OCI-LY7 (cell line): Measurements from ENCODE around the gene MICB. TPM values are rescaled to one million over a fixed set of nuclear protein-coding genes. Genes with fewer than 3 reads are reported as not detected.

Source experiments
- BruUV-seq: library from RNA; stranded (reverse); fragments of 400-500 nt; replicated peaks from 2 replicates; lab custom pipeline; 2021; lab: Mats Ljungman, UMichigan
- CTCF ChIA-PET: fragments of 300-600 bp; sonication (Branson Sonifier 250); formaldehyde crosslinking; loops from one replicate; lab custom pipeline; 2022; ENCODE audit warnings: antibody characterized with exemption; ENCODE audit not compliant: unreplicated experiment; lab: Charles Lee
- POLR2A ChIA-PET: fragments of 300-600 bp; sonication (Branson Sonifier 250); formaldehyde crosslinking; loops from one replicate; lab custom pipeline; 2022; ENCODE audit warnings: antibody characterized with exemption; lab: Charles Lee
- DNase-seq: peaks from one replicate; pipeline ENCODE4 v3.0.0-alpha.2; 2015; ENCODE audit warnings: low spot score
- H2AFZ ChIP-seq: fragments of 200-600 bp; sonication (generic), shearing (Covaris generic); 2 replicates; pipeline ENCODE4 v1.6.1; 2014; ENCODE audit warnings: mild to moderate bottlenecking, antibody characterized with exemption, low read length, moderate library complexity
- H3K27ac ChIP-seq: fragments of 200-600 bp; sonication (generic); 2 replicates; pipeline ENCODE4 v1.5.1; 2014; ENCODE audit warnings: mixed run types, low read depth, mild to moderate bottlenecking, moderate library complexity, low read length, inconsistent platforms; ENCODE audit not compliant: poor library complexity, severe bottlenecking
- H3K36me3 ChIP-seq: fragments of 200-600 bp; sonication (generic); 2 replicates; pipeline ENCODE4 v1.6.1; 2014; ENCODE audit warnings: mild to moderate bottlenecking, antibody characterized with exemption, low read length, moderate library complexity, mixed read lengths; ENCODE audit not compliant: insufficient read depth
- H3K4me1 ChIP-seq: fragments of 200-600 bp; sonication (generic); 2 replicates; pipeline ENCODE4 v1.5.1; 2014; ENCODE audit warnings: mild to moderate bottlenecking, low read length; ENCODE audit not compliant: insufficient read depth, poor library complexity, severe bottlenecking
- H3K4me2 ChIP-seq: fragments of 200-600 bp; sonication (generic); 2 replicates; pipeline ENCODE4 v1.6.1; 2014; ENCODE audit warnings: mild to moderate bottlenecking, low read length
- H3K4me3 ChIP-seq: fragments of 200-600 bp; sonication (generic); 2 replicates; pipeline ENCODE4 v1.5.1; 2014; ENCODE audit warnings: mild to moderate bottlenecking, low read depth, low read length; ENCODE audit not compliant: poor library complexity, severe bottlenecking
- H3K79me2 ChIP-seq: fragments of 200-600 bp; sonication (generic); 2 replicates; pipeline ENCODE4 v1.6.1; 2016; ENCODE audit warnings: low read depth, mild to moderate bottlenecking, low read length, moderate library complexity, mixed read lengths; ENCODE audit not compliant: insufficient read depth
- H3K9me2 ChIP-seq: fragments of 200-600 bp; sonication (generic); 2 replicates; pipeline ENCODE4 v1.6.1; 2016; ENCODE audit warnings: mild to moderate bottlenecking, low read length, mixed read lengths; ENCODE audit not compliant: insufficient read depth
- H3K9me3 ChIP-seq: fragments of 200-600 bp; sonication (generic); 2 replicates; pipeline ENCODE4 v1.6.1; 2014; ENCODE audit warnings: mild to moderate bottlenecking, mixed run types, low read length, mixed read lengths
- H4K20me1 ChIP-seq: fragments of 200-600 bp; sonication (generic); 2 replicates; pipeline ENCODE4 v1.6.1; 2014; ENCODE audit warnings: mild to moderate bottlenecking, antibody characterized with exemption, low read length, moderate library complexity, mixed read lengths; ENCODE audit not compliant: insufficient read depth
- CTCF ChIP-seq: fragments of 200-600 bp; sonication (generic); conservative IDR thresholded peaks from 2 replicates; pipeline ENCODE4 v1.5.1; 2014; ENCODE audit warnings: mild to moderate bottlenecking, antibody characterized with exemption, low read length, moderate library complexity, mixed read lengths
- EZH2phosphoT487 ChIP-seq: fragments of 200-600 bp; sonication (generic); IDR thresholded peaks from 2 replicates; pipeline ENCODE4 v1.6.1; 2018; ENCODE audit warnings: low read depth, borderline replicate concordance, mild to moderate bottlenecking, mixed run types, antibody characterized with exemption, low read length, moderate library complexity, mixed read lengths
- intact Hi-C: fragments of 100-400 bp; cut with micrococcal nuclease; formaldehyde crosslinking; loops from one replicate; pipeline ENCODE4 v1.10.0; 2022; ENCODE audit not compliant: unreplicated experiment
- total RNA-seq, 2 experiments: library from RNA; depleted of rRNA in 1 of 2; stranded (reverse); fragments of >200 nt in 1 of 2; shearing (Covaris generic) in 1 of 2; gene quantifications; 2 replicates each; pipeline ENCODE4 v1.2.3, GENCODE V29; 2014 to 2022

MICB gene
- total RNA-seq, 2 experiments from 2014 or later, result 26.3 to 32.4 TPM

DNA sequence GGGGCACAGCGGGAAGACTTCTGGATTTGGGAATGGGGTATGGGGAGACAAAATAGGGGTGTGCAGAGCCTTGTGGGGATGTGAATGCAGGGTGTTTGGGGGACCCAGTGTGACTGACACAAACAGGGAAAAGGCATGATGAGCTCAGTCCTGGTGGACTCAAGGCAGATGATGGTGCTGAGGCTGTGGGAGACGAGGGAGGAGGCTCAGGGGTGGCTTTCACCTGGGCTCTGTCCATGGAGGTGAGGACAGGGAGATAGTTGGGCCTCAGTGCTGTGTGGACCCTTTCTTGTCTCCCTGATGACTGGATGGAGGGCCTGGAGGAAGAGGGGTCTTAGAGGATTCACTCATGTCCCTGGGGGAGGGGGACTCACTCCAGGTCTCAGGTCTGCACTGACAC lies 26.2 kb upstream of the MICB start:
- intact Hi-C loops, result no loop called here
- no peak overlapping the region for H3K4me3 ChIP-seq
- H3K27ac ChIP-seq, result no peak overlapping the region
- POLR2A ChIA-PET, result no interaction called here
- no peaks in the 10 kb centered on the region for H4K20me1 ChIP-seq
- no peaks in the 10 kb centered on the region for H3K9me3 ChIP-seq
- no peak overlapping the region for H3K4me2 ChIP-seq
- CTCF ChIA-PET, result no interaction called here
- no peaks in the 10 kb centered on the region for H3K79me2 ChIP-seq
- H3K36me3 ChIP-seq, result no peaks in the 10 kb centered on the region
- peaks cover 10% of the 10 kb centered on the region for H3K4me1 ChIP-seq
- no peak overlapping the region for H2AFZ ChIP-seq
- BruUV-seq, result no TSS peak
- no peak for DNase-seq
- H3K9me2 ChIP-seq, result no peaks in the 10 kb centered on the region
- no peak for TF ChIP-seq CTCF

DNA sequence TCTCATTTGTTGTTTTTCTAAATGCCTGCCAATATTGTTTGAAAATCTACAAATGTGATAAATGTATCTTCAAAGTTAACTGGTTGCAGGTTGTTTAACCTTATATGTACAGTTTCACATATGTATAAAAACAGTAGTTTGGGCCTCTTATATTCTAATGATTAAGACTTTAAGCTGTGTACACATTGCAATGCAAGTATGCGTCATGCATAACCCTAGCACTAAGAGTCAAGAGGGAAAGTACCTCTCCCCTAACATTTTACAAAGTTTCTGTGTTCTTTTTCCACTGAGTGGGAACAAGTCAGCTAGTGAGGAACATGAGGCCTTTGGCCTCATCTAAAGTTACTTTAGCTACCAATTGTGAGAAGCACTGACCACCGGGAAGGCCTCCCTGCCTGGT lies 25.7 kb upstream of the MICB start:
- Histone ChIP-seq H3K36me3 (no peaks in the 10 kb centered on the region), H3K9me3 (no peaks in the 10 kb centered on the region), H3K4me3 (no peak overlapping the region), H4K20me1 (no peaks in the 10 kb centered on the region), H3K4me2 (no peak overlapping the region), H3K9me2 (no peaks in the 10 kb centered on the region), H3K27ac (no peak overlapping the region), H3K79me2 (no peaks in the 10 kb centered on the region), H3K4me1 (peaks cover 16% of the 10 kb centered on the region), H2AFZ (no peak overlapping the region)
- CTCF ChIA-PET, result no interaction called here
- intact Hi-C loops, result no loop called here
- DNase-seq, result no peak
- POLR2A ChIA-PET, result no interaction called here
- no TSS peak for BruUV-seq
- no peak for TF ChIP-seq EZH2phosphoT487
- TF ChIP-seq CTCF, result no peak

GRCh38 chr6:31473244-31473643 lies 24.7 kb upstream of the MICB start:
- Histone ChIP-seq H2AFZ (no peak overlapping the region), H3K36me3 (no peaks in the 10 kb centered on the region), H3K9me3 (no peaks in the 10 kb centered on the region), H4K20me1 (no peaks in the 10 kb centered on the region), H3K4me2 (no peak overlapping the region), H3K4me3 (no peak overlapping the region), H3K79me2 (no peaks in the 10 kb centered on the region), H3K27ac (no peak overlapping the region), H3K9me2 (no peaks in the 10 kb centered on the region), H3K4me1 (peaks cover 19% of the 10 kb centered on the region)
- BruUV-seq, result no TSS peak
- intact Hi-C loops, result no loop called here
- POLR2A ChIA-PET, result no interaction called here
- CTCF ChIA-PET, result no interaction called here
- DNase-seq, result no peak
- TF ChIP-seq CTCF (no peak), EZH2phosphoT487 (no peak)
